Measurements from ENCODE around the gene NUDT17. TPM values are rescaled to one million over a fixed set of nuclear protein-coding genes. Genes with fewer than 3 reads are reported as not detected.

NUDT17 gene
- total and polyA plus RNA-seq, 9 of the 15 experiments (the other 6 are each of a cell fraction or from before 2014, with no cell fraction given) = 2.1 to 10.0 (median 6.1) TPM

DNA sequence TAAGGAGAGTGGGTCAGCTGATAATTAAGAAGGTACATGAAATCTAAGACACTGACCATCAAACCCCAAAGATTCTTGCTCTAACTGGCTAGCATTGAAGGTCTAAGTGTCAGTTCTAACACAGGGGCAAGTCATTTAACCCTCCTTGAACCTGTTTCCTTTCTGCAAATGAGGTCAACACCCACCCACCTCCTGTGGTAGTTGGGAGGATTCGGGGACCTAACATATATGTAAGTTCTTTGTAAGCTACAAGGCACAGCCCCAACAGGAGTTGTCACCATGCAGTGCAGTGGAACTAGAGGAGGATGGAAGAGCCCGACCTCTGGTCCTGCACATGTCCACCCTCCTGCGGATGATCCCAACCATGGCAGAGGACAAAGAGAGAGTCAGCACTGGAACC, 2.4 kb downstream of the NUDT17 start:
- ATAC-seq = no peak
- Histone ChIP-seq H3K9me1 (ENCODE audit: control insufficient read depth, insufficient read depth, low read length) (no peaks in the 10 kb centered on the region), H3K79me2 (ENCODE audit: control insufficient read depth, insufficient read depth, low read length) (no peaks in the 10 kb centered on the region), H2AFZ (ENCODE audit: low read depth, low read length) (no peak overlapping the region), H3K27me3 (ENCODE audit: control insufficient read depth in 2 of 2, insufficient read depth in 2 of 2, low read length in 2 of 2) (no peaks in the 10 kb centered on the region), H4K20me1 (replicated peaks; ENCODE audit: control insufficient read depth, insufficient read depth, low read length) (no peaks in the 10 kb centered on the region), H3K4me2 (ENCODE audit: insufficient read depth, low read length) (no peak overlapping the region), H3K9ac (ENCODE audit: insufficient read depth in 1 of 2, low read depth in 2 of 2, low read length in 2 of 2) (no peak overlapping the region), H3K4me1 (replicated peaks in 1 of 2; ENCODE audit: control insufficient read depth in 2 of 2, insufficient read depth in 2 of 2, low read length in 2 of 2) (peaks cover 7 to 20% of the 10 kb centered on the region in 2 experiments; a peak in 4 of 5 replicates), H3K27ac (ENCODE audit: extremely low read depth, low read depth, low read length) (no peak overlapping the region), H3K36me3 (ENCODE audit: control insufficient read depth, insufficient read depth, low read length) (peaks cover 44% of the 10 kb centered on the region), H3K4me3 (no peak overlapping the region), H3K9me3 (replicated peaks; ENCODE audit: control insufficient read depth, insufficient read depth, low read depth, low read length) (no peaks in the 10 kb centered on the region)
- CTCF ChIA-PET (ENCODE audit: low intra/inter-chr PET ratio) = no interaction called here
- intact Hi-C loops (cut with micrococcal nuclease) (loop anchor here (5.0 kb wide), 1 partner anchor 64 kb away; the partner anchor contains the start of gene ITGA10), in situ Hi-C loops (cut with MboI) (loop anchor here (5.0 kb wide), 1 partner anchor 164 kb away; no protein-coding TSS in a partner anchor)
- no TSS peak for BruUV-seq (replicated peaks)
- no peak for DNase-seq (ENCODE audit: extremely low read depth in 1 of 4, low spot score in 3 of 4)
- no peak for FAIRE-seq
- POLR2A ChIA-PET = interaction anchor here (0.9 to 2.5 kb wide), 4 partner anchors 11 to 204 kb away, joined by 3 to 13 read pairs (median 4); partner anchors contain the start of genes LIX1L and PIAS3
- WGBS (ENCODE audit: insufficient coverage, low coverage, missing lambda C conversion rate) = 67% methylated on average over 3 of the region's 3 CpGs
- TF ChIP-seq RFX1 (IDR thresholded peaks at IDR 0.05) (no peak), ELF4 (CRISPR knock-in tag; IDR thresholded peaks at IDR 0.05) (no peak)

DNA sequence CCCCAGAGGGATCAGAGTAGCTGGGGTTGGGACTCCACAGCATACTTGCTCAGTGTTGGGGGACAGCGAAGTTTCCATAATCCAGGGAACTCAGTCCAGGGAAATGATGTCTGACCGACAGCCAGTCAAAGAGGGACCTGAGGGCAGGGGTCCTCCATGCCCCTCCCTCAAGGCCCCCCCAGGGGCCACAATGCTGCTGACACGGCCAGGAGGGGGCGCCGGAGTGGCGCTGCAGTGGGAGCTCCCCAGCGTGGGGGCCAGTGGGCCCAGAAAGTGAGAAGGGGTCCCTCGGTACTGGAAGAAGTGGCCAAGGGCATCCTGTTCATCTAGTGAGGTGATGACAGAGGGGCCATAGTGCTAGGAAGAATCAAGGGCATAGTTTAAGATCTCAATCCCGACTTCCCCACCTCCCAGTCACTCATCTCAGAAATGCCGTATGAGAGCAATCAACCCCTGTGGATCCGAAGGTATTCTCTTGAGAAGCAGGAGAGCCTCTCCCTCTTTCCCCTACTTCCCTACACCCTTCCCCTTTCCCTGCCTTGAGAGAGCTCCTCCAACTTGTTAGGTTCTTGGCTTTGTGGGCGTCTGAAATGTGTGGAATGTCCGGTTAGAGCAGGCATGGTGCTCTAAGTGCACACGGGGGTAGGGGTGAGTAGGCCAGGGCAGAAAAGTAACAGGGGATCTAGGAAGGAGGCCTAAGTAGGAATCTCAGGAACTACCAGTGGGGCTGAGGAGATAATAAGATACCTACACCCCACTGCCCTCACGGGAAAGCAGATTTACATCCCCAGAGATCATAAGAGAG, 4.1 kb downstream of the NUDT17 start:
- H2AFZ ChIP-seq (ENCODE audit: low read depth, low read length) = no peak overlapping the region
- H3K79me2 ChIP-seq (ENCODE audit: control insufficient read depth, insufficient read depth, low read length) = no peaks in the 10 kb centered on the region
- no TSS peak for BruUV-seq (replicated peaks)
- H3K27ac ChIP-seq (ENCODE audit: extremely low read depth, low read depth, low read length) = no peak overlapping the region
- no peak overlapping the region for H3K4me2 ChIP-seq (ENCODE audit: insufficient read depth, low read length)
- no peaks in the 10 kb centered on the region for H3K9me3 ChIP-seq (replicated peaks; ENCODE audit: control insufficient read depth, insufficient read depth, low read depth, low read length)
- ChIA-PET CTCF (ENCODE audit: low intra/inter-chr PET ratio) (no interaction called here), POLR2A (interaction anchor here (0.5 to 2.5 kb wide), 7 partner anchors 8 to 189 kb away, joined by 3 to 13 read pairs (median 5); partner anchors contain the start of gene PIAS3)
- H3K4me3 ChIP-seq = no peak overlapping the region
- ATAC-seq (peak; percentile 20; the same call in 2 of the 3 replicates), DNase-seq (ENCODE audit: extremely low read depth in 1 of 4, low spot score in 3 of 4) (peak; percentile 37 to 49 (median 44)), FAIRE-seq (no peak)
- intact Hi-C loops (cut with micrococcal nuclease) = loop anchor here (5.0 kb wide), 1 partner anchor 63 kb away; the partner anchor contains the start of gene ITGA10
- in situ Hi-C loops (cut with MboI) = loop anchor here (5.0 kb wide), 1 partner anchor 163 kb away; no protein-coding TSS in a partner anchor
- H4K20me1 ChIP-seq (replicated peaks; ENCODE audit: control insufficient read depth, insufficient read depth, low read length) = no peaks in the 10 kb centered on the region
- H3K9ac ChIP-seq (ENCODE audit: insufficient read depth in 1 of 2, low read depth in 2 of 2, low read length in 2 of 2) = no peak overlapping the region
- no peaks in the 10 kb centered on the region for H3K27me3 ChIP-seq (ENCODE audit: control insufficient read depth in 2 of 2, insufficient read depth in 2 of 2, low read length in 2 of 2)
- 72% methylated on average over 15 of the region's 15 CpGs for WGBS (ENCODE audit: insufficient coverage, low coverage, missing lambda C conversion rate)
- peaks cover 51% of the 10 kb centered on the region for H3K36me3 ChIP-seq (ENCODE audit: control insufficient read depth, insufficient read depth, low read length)
- H3K9me1 ChIP-seq (ENCODE audit: control insufficient read depth, insufficient read depth, low read length) = no peaks in the 10 kb centered on the region
- peaks cover 7 to 20% of the 10 kb centered on the region in 2 experiments; a peak in 4 of 5 replicates for H3K4me1 ChIP-seq (replicated peaks in 1 of 2; ENCODE audit: control insufficient read depth in 2 of 2, insufficient read depth in 2 of 2, low read length in 2 of 2)
- TF ChIP-seq ZBTB7A (IDR thresholded peaks at IDR 0.05; ENCODE audit: borderline replicate concordance, control insufficient read depth, low read depth, low read length) = peak; percentile 98
- TF ChIP-seq, protein P1, sequence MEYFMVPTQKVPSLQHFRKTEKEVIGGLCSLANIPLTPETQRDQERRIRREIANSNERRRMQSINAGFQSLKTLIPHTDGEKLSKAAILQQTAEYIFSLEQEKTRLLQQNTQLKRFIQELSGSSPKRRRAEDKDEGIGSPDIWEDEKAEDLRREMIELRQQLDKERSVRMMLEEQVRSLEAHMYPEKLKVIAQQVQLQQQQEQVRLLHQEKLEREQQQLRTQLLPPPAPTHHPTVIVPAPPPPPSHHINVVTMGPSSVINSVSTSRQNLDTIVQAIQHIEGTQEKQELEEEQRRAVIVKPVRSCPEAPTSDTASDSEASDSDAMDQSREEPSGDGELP (CRISPR knock-in tag; IDR thresholded peaks at IDR 0.05; ENCODE audit: borderline replicate concordance) = no peak
- TF ChIP-seq, protein P2, sequence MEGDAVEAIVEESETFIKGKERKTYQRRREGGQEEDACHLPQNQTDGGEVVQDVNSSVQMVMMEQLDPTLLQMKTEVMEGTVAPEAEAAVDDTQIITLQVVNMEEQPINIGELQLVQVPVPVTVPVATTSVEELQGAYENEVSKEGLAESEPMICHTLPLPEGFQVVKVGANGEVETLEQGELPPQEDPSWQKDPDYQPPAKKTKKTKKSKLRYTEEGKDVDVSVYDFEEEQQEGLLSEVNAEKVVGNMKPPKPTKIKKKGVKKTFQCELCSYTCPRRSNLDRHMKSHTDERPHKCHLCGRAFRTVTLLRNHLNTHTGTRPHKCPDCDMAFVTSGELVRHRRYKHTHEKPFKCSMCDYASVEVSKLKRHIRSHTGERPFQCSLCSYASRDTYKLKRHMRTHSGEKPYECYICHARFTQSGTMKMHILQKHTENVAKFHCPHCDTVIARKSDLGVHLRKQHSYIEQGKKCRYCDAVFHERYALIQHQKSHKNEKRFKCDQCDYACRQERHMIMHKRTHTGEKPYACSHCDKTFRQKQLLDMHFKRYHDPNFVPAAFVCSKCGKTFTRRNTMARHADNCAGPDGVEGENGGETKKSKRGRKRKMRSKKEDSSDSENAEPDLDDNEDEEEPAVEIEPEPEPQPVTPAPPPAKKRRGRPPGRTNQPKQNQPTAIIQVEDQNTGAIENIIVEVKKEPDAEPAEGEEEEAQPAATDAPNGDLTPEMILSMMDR (IDR thresholded peaks at IDR 0.05 in 2 of 3, conservative IDR thresholded peaks at IDR 0.05 in 1 of 3; ENCODE audit: insufficient read depth in 2 of 3, low read depth in 1 of 3, low read length in 3 of 3) = peak; percentile 66 to 85 (median 70)
- TF ChIP-seq, protein P3, sequence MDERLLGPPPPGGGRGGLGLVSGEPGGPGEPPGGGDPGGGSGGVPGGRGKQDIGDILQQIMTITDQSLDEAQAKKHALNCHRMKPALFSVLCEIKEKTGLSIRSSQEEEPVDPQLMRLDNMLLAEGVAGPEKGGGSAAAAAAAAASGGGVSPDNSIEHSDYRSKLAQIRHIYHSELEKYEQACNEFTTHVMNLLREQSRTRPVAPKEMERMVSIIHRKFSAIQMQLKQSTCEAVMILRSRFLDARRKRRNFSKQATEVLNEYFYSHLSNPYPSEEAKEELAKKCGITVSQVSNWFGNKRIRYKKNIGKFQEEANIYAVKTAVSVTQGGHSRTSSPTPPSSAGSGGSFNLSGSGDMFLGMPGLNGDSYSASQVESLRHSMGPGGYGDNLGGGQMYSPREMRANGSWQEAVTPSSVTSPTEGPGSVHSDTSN (CRISPR knock-in tag; IDR thresholded peaks at IDR 0.05; ENCODE audit: low read depth) = no peak
- TF ChIP-seq, protein P3 (tag; conservative IDR thresholded peaks at IDR 0.05; ENCODE audit: low read depth) = no peak
